ENCODE data around the gene IFI27. TPM values are rescaled to one million over a fixed set of nuclear protein-coding genes. Genes with fewer than 3 reads are reported as not detected.
A peak's percentile ranks its signal among the peaks of the same experiment; 100 is the strongest.

IFI27 gene
- polyA plus RNA-seq, 2 of the 4 experiments (the other 2 are of a cell fraction): 0.76 to 2.2 TPM

DNA sequence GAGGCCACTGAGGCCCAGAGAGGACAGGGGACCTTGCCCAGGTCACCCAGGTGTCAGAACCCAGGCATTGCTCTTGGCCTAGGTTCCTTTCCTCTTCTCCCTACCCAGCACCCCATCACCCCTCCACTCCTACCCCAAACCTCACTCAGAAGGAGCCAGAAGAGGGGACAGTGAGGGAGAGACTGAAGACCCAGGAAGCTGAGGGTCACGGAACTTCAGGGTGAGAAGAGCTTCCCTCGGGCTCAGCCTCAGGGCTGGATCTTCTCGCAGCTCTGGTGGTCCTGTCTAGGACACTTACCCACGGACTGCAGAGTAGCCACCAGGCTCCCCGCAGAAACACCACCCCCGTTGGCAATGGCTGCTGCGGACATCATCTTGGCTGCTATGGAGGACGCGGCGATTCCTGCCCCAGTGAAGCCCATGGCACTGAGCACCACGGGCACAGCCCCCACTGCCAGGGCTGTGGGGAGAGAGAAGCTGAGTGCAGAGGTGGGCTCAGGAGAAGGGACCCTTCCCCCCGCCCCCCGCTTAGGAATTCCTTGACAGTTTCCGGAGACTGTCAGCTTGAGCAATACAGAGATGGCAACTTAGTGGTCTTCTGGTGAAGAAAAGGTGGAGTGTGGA is 17.8 kb downstream of the IFI27 start:
- Histone ChIP-seq H3K4me2 (peak overlapping the region; percentile 94; the same call in 1 of the 3 replicates), H3K4me3 (no peak overlapping the region), H3K9me3 (no peaks in the 10 kb centered on the region), H3K27ac (no peak overlapping the region), H3K4me1 (peaks cover 4% of the 10 kb centered on the region; the same call in 2 of the 3 replicates)
- ATAC-seq (no peak), FAIRE-seq (no peak), DNase-seq (ENCODE audit: low read depth in 1 of 2, low spot score in 1 of 2) (no peak)
- ChIA-PET CTCF (interaction anchor here (0.8 to 3.0 kb wide), 9 partner anchors 9 to 189 kb away, joined by 3 to 19 read pairs (median 5); no protein-coding TSS in a partner anchor), POLR2A (interaction anchor here (1.4 kb wide), 1 partner anchor 47 kb away, joined by 3 read pairs; the partner anchor contains the start of genes DDX24 and IFI27L1)
- WGBS (ENCODE audit: missing lambda C conversion rate): 93% methylated on average over 11 of the region's 14 CpGs
- no peak for TF ChIP-seq MAX (IDR thresholded peaks at IDR 0.05)
- TF ChIP-seq SMC3 (IDR thresholded peaks at IDR 0.05): no peak
- no peak for TF ChIP-seq SREBF2 (IDR thresholded peaks at IDR 0.05)
- TF ChIP-seq, protein P1, sequence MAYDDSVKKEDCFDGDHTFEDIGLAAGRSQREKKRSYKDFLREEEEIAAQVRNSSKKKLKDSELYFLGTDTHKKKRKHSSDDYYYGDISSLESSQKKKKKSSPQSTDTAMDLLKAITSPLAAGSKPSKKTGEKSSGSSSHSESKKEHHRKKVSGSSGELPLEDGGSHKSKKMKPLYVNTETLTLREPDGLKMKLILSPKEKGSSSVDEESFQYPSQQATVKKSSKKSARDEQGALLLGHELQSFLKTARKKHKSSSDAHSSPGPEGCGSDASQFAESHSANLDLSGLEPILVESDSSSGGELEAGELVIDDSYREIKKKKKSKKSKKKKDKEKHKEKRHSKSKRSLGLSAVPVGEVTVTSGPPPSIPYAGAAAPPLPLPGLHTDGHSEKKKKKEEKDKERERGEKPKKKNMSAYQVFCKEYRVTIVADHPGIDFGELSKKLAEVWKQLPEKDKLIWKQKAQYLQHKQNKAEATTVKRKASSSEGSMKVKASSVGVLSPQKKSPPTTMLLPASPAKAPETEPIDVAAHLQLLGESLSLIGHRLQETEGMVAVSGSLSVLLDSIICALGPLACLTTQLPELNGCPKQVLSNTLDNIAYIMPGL (CRISPR knock-in tag; IDR thresholded peaks at IDR 0.05; ENCODE audit: borderline replicate concordance): no peak
- TF ChIP-seq KDM5A (IDR thresholded peaks at IDR 0.05): no peak
- no peak for TF ChIP-seq JUNB (IDR thresholded peaks at IDR 0.05)
- TF ChIP-seq KDM1A (IDR thresholded peaks at IDR 0.05; ENCODE audit: low read depth): no peak
- TF ChIP-seq ZNF302 (CRISPR knock-in tag; IDR thresholded peaks at IDR 0.05): no peak
- TF ChIP-seq ZSCAN20 (CRISPR knock-in tag; IDR thresholded peaks at IDR 0.05): no peak
- TF ChIP-seq ZFP36 (IDR thresholded peaks at IDR 0.05; ENCODE audit: borderline replicate concordance, partially characterized antibody): no peak
- TF ChIP-seq GATA3 (IDR thresholded peaks at IDR 0.05; ENCODE audit: borderline replicate concordance): no peak

- H3K27ac ChIP-seq: peak within 1 kb of the TSS; percentile 66 to 81
- no peaks in the 10 kb centered on the region for H3K9me3 ChIP-seq
- CTCF ChIA-PET: interaction anchor here (0.6 to 3.0 kb wide), 10 partner anchors 8 to 488 kb away, joined by 3 to 19 read pairs (median 4); no protein-coding TSS in a partner anchor
- ATAC-seq (peak; percentile 95 to 96), DNase-seq (ENCODE audit: low read depth in 1 of 2, low spot score in 1 of 2) (peak; percentile 79 to 90), FAIRE-seq (no peak)
- peak within 1 kb of the TSS; percentile 94 for H3K4me2 ChIP-seq
- 24% methylated on average over 13 of the region's 27 CpGs for WGBS (ENCODE audit: missing lambda C conversion rate)
- peak within 1 kb of the TSS; percentile 49 for H3K4me3 ChIP-seq
- POLR2A ChIA-PET: interaction anchor here (0.6 to 1.4 kb wide), 2 partner anchors 39 to 48 kb away, joined by 3 read pairs; partner anchors contain the start of genes DDX24 and IFI27L1
- peaks cover 4% of the 10 kb centered on the region; the same call in 2 of the 3 replicates for H3K4me1 ChIP-seq
- TF ChIP-seq, protein P2, sequence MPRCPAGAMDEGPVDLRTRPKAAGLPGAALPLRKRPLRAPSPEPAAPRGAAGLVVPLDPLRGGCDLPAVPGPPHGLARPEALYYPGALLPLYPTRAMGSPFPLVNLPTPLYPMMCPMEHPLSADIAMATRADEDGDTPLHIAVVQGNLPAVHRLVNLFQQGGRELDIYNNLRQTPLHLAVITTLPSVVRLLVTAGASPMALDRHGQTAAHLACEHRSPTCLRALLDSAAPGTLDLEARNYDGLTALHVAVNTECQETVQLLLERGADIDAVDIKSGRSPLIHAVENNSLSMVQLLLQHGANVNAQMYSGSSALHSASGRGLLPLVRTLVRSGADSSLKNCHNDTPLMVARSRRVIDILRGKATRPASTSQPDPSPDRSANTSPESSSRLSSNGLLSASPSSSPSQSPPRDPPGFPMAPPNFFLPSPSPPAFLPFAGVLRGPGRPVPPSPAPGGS (IDR thresholded peaks at IDR 0.05): 0 out of 3 replicates have a peak, but pooled peaks have one; percentile 28
- TF ChIP-seq POLR2A (IDR thresholded peaks at IDR 0.05; ENCODE audit: low read length) (peak; percentile 42), MAX (IDR thresholded peaks at IDR 0.05) (no peak), HEYL (CRISPR knock-in tag; IDR thresholded peaks at IDR 0.05) (no peak), MAZ (IDR thresholded peaks at IDR 0.05; ENCODE audit: borderline replicate concordance, low read depth, low read length) (0 out of 2 replicates have a peak, but pooled peaks have one; percentile 18), NPAS2 (CRISPR knock-in tag; IDR thresholded peaks at IDR 0.05; ENCODE audit: borderline replicate concordance) (no peak), CHD2 (IDR thresholded peaks at IDR 0.05; ENCODE audit: low read length, partially characterized antibody) (no peak), JUNB (IDR thresholded peaks at IDR 0.05) (no peak), ZNF302 (CRISPR knock-in tag; IDR thresholded peaks at IDR 0.05) (no peak), JUN (IDR thresholded peaks at IDR 0.05) (no peak), EHF (CRISPR knock-in tag; IDR thresholded peaks at IDR 0.05) (no peak), HOXA7 (CRISPR knock-in tag; IDR thresholded peaks at IDR 0.05) (no peak), MYC (IDR thresholded peaks at IDR 0.05; ENCODE audit: borderline replicate concordance, low read length) (no peak), USF2 (IDR thresholded peaks at IDR 0.05) (no peak), REST (IDR thresholded peaks at IDR 0.05) (no peak), POLR2AphosphoS2 (conservative IDR thresholded peaks at IDR 0.05; ENCODE audit: low read length) (no peak), EHMT2 (IDR thresholded peaks at IDR 0.05; ENCODE audit: low read depth) (no peak), EP300 (IDR thresholded peaks at IDR 0.05) (no peak)
- TF ChIP-seq, protein P3, sequence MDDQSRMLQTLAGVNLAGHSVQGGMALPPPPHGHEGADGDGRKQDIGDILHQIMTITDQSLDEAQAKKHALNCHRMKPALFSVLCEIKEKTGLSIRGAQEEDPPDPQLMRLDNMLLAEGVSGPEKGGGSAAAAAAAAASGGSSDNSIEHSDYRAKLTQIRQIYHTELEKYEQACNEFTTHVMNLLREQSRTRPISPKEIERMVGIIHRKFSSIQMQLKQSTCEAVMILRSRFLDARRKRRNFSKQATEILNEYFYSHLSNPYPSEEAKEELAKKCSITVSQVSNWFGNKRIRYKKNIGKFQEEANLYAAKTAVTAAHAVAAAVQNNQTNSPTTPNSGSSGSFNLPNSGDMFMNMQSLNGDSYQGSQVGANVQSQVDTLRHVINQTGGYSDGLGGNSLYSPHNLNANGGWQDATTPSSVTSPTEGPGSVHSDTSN (IDR thresholded peaks at IDR 0.05): no peak
Observed at GRCh38 chr14:94129111-94129757, 18.7 kb downstream of the IFI27 start, which contains the start of gene IFI27L2. Gene IFI27L2, minus strand, starts transcription at chr14:94129604. Its CDS starts 40 bp downstream, at chr14:94129564.

All from A549 (cell line).